Stimulated activated naive CD8-positive, alpha-beta T cell treated with anti-CD3 and anti-CD28 coated beads, Interleukin-15, Interleukin-2, amounts not matched to agents 100 ng/mL and 50 ng/mL, for 24 hours (primary cell): ENCODE measurements around the gene KRT12.
A peak's percentile ranks its signal among the peaks of the same experiment; 100 is the strongest.
"Not testable (repeated sequence)": the region's sequence is repeated elsewhere in the genome, so short reads cannot be mapped to it uniquely, and the experiment has no call there.

ENCODE experiments used
- H3K27ac Mint-ChIP-seq: one replicate; pipeline ENCODE4 v1.8.0; 2021; ENCODE audit warnings: mild to moderate bottlenecking, mixed read lengths
- H3K27me3 Mint-ChIP-seq: one replicate; pipeline ENCODE4 v1.8.0; 2021; ENCODE audit warnings: mixed read lengths
- H3K36me3 Mint-ChIP-seq: one replicate; pipeline ENCODE4 v1.8.0; 2021; ENCODE audit warnings: low read depth, mixed read lengths
- H3K4me1 Mint-ChIP-seq: one replicate; pipeline ENCODE4 v1.8.0; 2021; ENCODE audit warnings: low read depth, mixed read lengths
- H3K4me3 Mint-ChIP-seq: one replicate; pipeline ENCODE4 v1.8.0; 2021; ENCODE audit warnings: mild to moderate bottlenecking, mixed read lengths
- H3K9me3 Mint-ChIP-seq: one replicate; pipeline ENCODE4 v1.8.0; 2021; ENCODE audit warnings: mixed read lengths

The KRT12 gene

GRCh38 chr17:40870136-40870535 lies 3.1 kb upstream of the KRT12 start:
- H3K27me3 Mint-ChIP-seq = peaks cover 36% of the 10 kb centered on the region
- H3K4me3 Mint-ChIP-seq = no peak overlapping the region
- H3K9me3 Mint-ChIP-seq = no peaks in the 10 kb centered on the region
- H3K27ac Mint-ChIP-seq = no peak overlapping the region
- H3K36me3 Mint-ChIP-seq = no peaks in the 10 kb centered on the region
- H3K4me1 Mint-ChIP-seq = no peaks in the 10 kb centered on the region

GRCh38 chr17:40864661-40865390 lies 2.2 kb downstream of the KRT12 start:
- H3K27me3 Mint-ChIP-seq = peaks cover 27% of the 10 kb centered on the region

GRCh38 chr17:40862985-40863733 lies 3.9 kb downstream of the KRT12 start:
- Mint-ChIP-seq H3K4me1 (no peaks in the 10 kb centered on the region), H3K27me3 (peaks cover 21% of the 10 kb centered on the region), H3K27ac (no peak overlapping the region), H3K9me3 (no peaks in the 10 kb centered on the region), H3K36me3 (no peaks in the 10 kb centered on the region), H3K4me3 (no peak overlapping the region)

More at GRCh38 chr17:40864661-40865390, 2.2 kb downstream of the KRT12 start:
- Mint-ChIP-seq H3K4me3 (no peak overlapping the region), H3K9me3 (no peaks in the 10 kb centered on the region), H3K36me3 (no peaks in the 10 kb centered on the region), H3K4me1 (no peaks in the 10 kb centered on the region), H3K27ac (no peak overlapping the region)

GRCh38 chr17:40859536-40859935 lies 7.5 kb downstream of the KRT12 start:
- Mint-ChIP-seq H3K27ac (no peak overlapping the region), H3K4me3 (no peak overlapping the region), H3K27me3 (peaks cover 11% of the 10 kb centered on the region), H3K4me1 (no peaks in the 10 kb centered on the region), H3K36me3 (no peaks in the 10 kb centered on the region), H3K9me3 (no peaks in the 10 kb centered on the region)

DNA sequence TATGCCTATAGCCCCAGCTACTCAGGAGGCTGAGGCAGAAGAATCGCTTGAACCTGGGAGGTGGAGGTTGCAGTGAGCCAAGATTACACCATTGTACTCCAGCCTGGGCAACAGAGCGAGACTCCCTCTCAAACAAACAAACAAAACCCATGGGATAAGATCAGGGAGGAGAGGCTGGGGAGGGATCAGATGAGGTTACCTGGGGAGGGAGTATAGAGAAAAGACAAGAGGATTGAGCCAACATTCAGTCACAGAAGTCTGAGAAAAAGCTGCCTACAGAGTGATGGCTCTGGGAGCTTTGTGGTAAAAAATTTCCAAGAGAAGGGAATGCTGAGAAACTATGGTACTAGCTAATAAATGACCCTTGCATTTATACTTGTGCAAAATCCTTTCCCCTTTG lies 8.4 kb downstream of the KRT12 start:
- not testable (repeated sequence) for H3K9me3 Mint-ChIP-seq, H3K36me3 Mint-ChIP-seq, H3K4me3 Mint-ChIP-seq, H3K4me1 Mint-ChIP-seq
- Mint-ChIP-seq H3K27me3 (peaks cover 16% of the 10 kb centered on the region), H3K27ac (peak overlapping the region; percentile 39)

GRCh38 chr17:40857535-40857934 lies 9.5 kb downstream of the KRT12 start:
- Mint-ChIP-seq H3K27me3 (peaks cover 15% of the 10 kb centered on the region), H3K4me3 (no peak overlapping the region)

GRCh38 chr17:40854175-40854814 lies 12.7 kb downstream of the KRT12 start:
- Mint-ChIP-seq H3K4me3 (no peak overlapping the region), H3K36me3 (no peaks in the 10 kb centered on the region), H3K27ac (no peak overlapping the region), H3K9me3 (no peaks in the 10 kb centered on the region), H3K27me3 (peaks cover 24% of the 10 kb centered on the region), H3K4me1 (no peaks in the 10 kb centered on the region)

More at GRCh38 chr17:40857535-40857934, 9.5 kb downstream of the KRT12 start:
- Mint-ChIP-seq H3K36me3 (no peaks in the 10 kb centered on the region), H3K4me1 (no peaks in the 10 kb centered on the region), H3K27ac (no peak overlapping the region), H3K9me3 (no peaks in the 10 kb centered on the region)

- H3K27me3 Mint-ChIP-seq = peaks cover 33% of the 10 kb centered on the region
- H3K4me3 Mint-ChIP-seq = no peak overlapping the region
- H3K4me1 Mint-ChIP-seq = no peaks in the 10 kb centered on the region
- H3K9me3 Mint-ChIP-seq = no peaks in the 10 kb centered on the region
- no peak overlapping the region for H3K27ac Mint-ChIP-seq
- no peaks in the 10 kb centered on the region for H3K36me3 Mint-ChIP-seq
Observed at GRCh38 chr17:40852364-40852763, 14.7 kb downstream of the KRT12 start.

DNA sequence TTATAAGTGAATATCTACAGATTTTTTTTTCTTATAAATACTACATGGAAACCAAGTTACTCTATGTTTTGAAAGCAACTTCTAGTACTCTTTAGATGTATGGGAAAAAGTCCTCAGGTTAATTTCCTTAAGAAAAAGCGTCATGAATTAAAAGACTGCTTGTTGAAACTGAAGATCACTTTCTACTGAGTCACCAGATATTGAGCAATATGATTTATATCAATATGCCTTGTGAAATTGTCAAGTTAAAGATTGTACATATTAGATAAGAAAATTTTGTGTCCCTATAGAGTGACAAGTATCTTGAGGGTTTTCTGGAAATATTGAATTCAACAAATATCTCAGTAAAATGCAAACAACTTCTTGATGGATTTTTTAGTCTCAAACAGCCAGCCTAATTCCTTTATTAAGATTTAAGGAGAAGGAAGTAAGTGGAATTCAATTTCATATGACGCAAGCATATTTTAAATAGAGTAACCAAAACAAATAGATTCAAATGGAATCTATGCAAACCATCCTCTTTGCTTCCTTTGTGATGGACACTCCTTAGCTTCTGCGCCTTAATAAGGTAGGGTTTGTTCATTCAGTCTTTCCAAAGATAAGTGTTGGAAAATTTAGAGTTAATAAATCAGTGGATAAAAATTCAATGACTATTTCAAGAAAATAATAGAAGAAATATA lies 16.6 kb downstream of the KRT12 start:
- Mint-ChIP-seq H3K36me3 (no peaks in the 10 kb centered on the region), H3K27ac (no peak overlapping the region), H3K9me3 (no peaks in the 10 kb centered on the region), H3K4me3 (no peak overlapping the region), H3K27me3 (peaks cover 42% of the 10 kb centered on the region), H3K4me1 (no peaks in the 10 kb centered on the region)

- Mint-ChIP-seq H3K36me3 (no peaks in the 10 kb centered on the region), H3K27me3 (peaks cover 41% of the 10 kb centered on the region), H3K27ac (no peak overlapping the region), H3K4me1 (no peaks in the 10 kb centered on the region), H3K4me3 (no peak overlapping the region), H3K9me3 (no peaks in the 10 kb centered on the region)
Observed at GRCh38 chr17:40849723-40850122, 17.3 kb downstream of the KRT12 start.

DNA sequence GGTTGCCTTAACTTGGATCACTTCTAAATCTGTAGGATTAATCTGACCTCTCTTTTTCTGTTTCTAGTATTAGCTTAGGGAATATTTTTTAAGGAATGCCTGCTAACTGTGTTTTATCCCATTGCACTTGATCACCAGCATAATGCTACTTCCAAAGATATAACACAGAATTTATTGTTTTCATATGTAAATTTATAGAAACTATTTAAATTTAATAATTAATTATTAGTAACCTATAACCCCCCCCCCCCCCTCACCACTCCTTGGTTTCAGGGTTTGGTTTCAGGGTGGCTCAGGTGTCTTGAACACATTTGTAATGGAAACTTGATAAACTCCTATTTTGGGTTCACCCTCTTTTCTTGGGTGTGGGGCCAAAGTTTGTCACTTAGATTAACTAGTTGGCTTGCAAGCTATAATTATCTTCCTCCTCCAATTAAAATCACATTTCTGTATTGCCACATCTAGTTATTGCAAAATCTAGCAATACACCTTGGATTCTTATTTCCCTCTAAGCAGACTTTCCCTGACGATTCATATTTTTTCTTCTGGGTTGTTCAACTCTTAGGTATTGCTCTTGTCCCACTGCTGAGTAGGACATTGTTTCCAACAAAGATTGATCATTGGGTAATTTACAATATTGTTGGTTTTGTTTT lies 18.3 kb downstream of the KRT12 start:
- H3K4me3 Mint-ChIP-seq = no peak overlapping the region
- peaks cover 37% of the 10 kb centered on the region for H3K27me3 Mint-ChIP-seq
- H3K27ac Mint-ChIP-seq = no peak overlapping the region
- H3K9me3 Mint-ChIP-seq = no peaks in the 10 kb centered on the region
- no peaks in the 10 kb centered on the region for H3K36me3 Mint-ChIP-seq
- no peaks in the 10 kb centered on the region for H3K4me1 Mint-ChIP-seq

DNA sequence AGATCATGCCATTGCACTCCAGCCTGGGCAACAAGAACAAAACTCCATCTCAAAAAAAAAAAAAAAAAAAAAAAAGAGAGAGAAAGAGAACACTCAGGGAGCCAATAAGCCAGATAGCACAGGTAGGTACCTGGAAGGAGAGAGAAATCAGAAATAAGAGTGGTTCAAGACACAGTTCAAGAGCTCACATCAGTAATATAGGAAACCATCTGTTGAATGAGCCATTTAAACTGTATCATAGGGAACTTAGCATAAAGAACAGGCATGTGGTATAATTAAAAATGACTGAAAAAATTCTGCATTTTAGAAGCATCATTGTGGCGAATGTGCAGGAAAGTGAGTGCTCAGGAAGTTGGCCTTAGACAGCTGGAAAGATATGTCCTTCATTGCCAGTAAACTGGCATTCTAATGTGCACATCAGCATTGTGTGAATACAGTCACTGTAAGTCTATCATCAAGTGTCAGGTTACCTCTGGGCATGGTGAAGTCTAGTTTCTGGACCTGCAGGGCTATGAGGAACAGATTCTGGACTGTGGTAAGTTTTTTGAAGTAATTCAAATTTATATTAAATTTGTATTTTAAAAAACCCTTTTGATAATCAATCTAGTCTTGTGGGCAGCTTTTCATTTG lies 20.4 kb downstream of the KRT12 start:
- Mint-ChIP-seq H3K36me3 (no peaks in the 10 kb centered on the region), H3K9me3 (no peaks in the 10 kb centered on the region), H3K4me3 (no peak overlapping the region), H3K27me3 (peaks cover 40% of the 10 kb centered on the region), H3K4me1 (no peaks in the 10 kb centered on the region), H3K27ac (no peak overlapping the region)

- Mint-ChIP-seq H3K36me3 (no peaks in the 10 kb centered on the region), H3K27me3 (peaks cover 36% of the 10 kb centered on the region), H3K4me1 (no peaks in the 10 kb centered on the region), H3K4me3 (no peak overlapping the region), H3K9me3 (no peaks in the 10 kb centered on the region), H3K27ac (no peak overlapping the region)
Observed at GRCh38 chr17:40844671-40845107, 22.3 kb downstream of the KRT12 start.

GRCh38 chr17:40843242-40843641 lies 23.8 kb downstream of the KRT12 start:
- Mint-ChIP-seq H3K27ac (no peak overlapping the region), H3K4me1 (no peaks in the 10 kb centered on the region)

More at GRCh38 chr17:40843242-40843641, 23.8 kb downstream of the KRT12 start:
- H3K27me3 Mint-ChIP-seq = peaks cover 31% of the 10 kb centered on the region
- no peaks in the 10 kb centered on the region for H3K9me3 Mint-ChIP-seq
- no peak overlapping the region for H3K4me3 Mint-ChIP-seq
- H3K36me3 Mint-ChIP-seq = no peaks in the 10 kb centered on the region
